Epithelial cell of esophagus (primary cell): Measurements from ENCODE around the gene SLC25A6.

Source experiments
- DNase-seq: peaks from one replicate; pipeline ENCODE4 v3.0.0; 2010; ENCODE audit warnings: low read depth
- H3K4me3 ChIP-seq: 2 replicates; pipeline ENCODE4 v1.5.1; 2011; ENCODE audit warnings: mild to moderate bottlenecking, low read length, control low read depth
- CTCF ChIP-seq: IDR thresholded peaks from 2 replicates; pipeline ENCODE4 v1.5.1; 2011; ENCODE audit warnings: low read depth, mild to moderate bottlenecking, low read length, control low read depth, inconsistent platforms; ENCODE audit not compliant: insufficient read depth; ENCODE audit errors: missing control alignments

Gene SLC25A6

GRCh38 chrX:1420371-1420770 lies 28.5 kb upstream of the SLC25A6 start:
- H3K4me3 ChIP-seq = no peak overlapping the region
- no peak for TF ChIP-seq CTCF
- no peak for DNase-seq

- no peak for DNase-seq
- no peak for TF ChIP-seq CTCF
- H3K4me3 ChIP-seq = no peak overlapping the region
These were observed 27.8 kb upstream of the SLC25A6 start for GRCh38 chrX:1419545-1420355.

- no peak overlapping the region for H3K4me3 ChIP-seq
- no peak for DNase-seq
- no peak for TF ChIP-seq CTCF
These were observed 27.1 kb upstream of the SLC25A6 start for GRCh38 chrX:1418901-1419544.

GRCh38 chrX:1417921-1418771 lies 26.2 kb upstream of the SLC25A6 start:
- no peak for DNase-seq
- no peak for TF ChIP-seq CTCF
- H3K4me3 ChIP-seq = no peak overlapping the region

GRCh38 chrX:1416965-1417760 lies 25.2 kb upstream of the SLC25A6 start:
- no peak for DNase-seq
- no peak for TF ChIP-seq CTCF
- no peak overlapping the region for H3K4me3 ChIP-seq

- TF ChIP-seq CTCF = no peak
- DNase-seq = no peak
- no peak overlapping the region for H3K4me3 ChIP-seq
These were observed 24.4 kb upstream of the SLC25A6 start for GRCh38 chrX:1416327-1416784.
